H1 (cell line): ENCODE measurements around the gene NFAT5. TPM values are rescaled to one million over a fixed set of nuclear protein-coding genes. Genes with fewer than 3 reads are reported as not detected.

Experiments
- CTCF ChIA-PET: fragments of 300-600 bp; sonication (Branson Sonifier 250); formaldehyde crosslinking; loops from one replicate; lab custom pipeline; 2021; ENCODE audit not compliant: partially characterized antibody; lab: Charles Lee
- POLR2A ChIA-PET: fragments of 300-600 bp; sonication (Branson Sonifier 250); formaldehyde crosslinking; loops from one replicate; lab custom pipeline; 2021; ENCODE audit warnings: inconsistent platforms; ENCODE audit not compliant: partially characterized antibody; lab: Charles Lee
- DNase-seq, 2 experiments: peaks; one replicate each; pipeline versions ENCODE4 v3.0.0 to v3.0.0-alpha.2; 2010 to 2022; ENCODE audit warnings: low spot score in 2 of 2, low read depth in 1 of 2, mixed read lengths in 1 of 2
- FAIRE-seq: peaks from 2 replicates; lab custom pipeline; 2011; peaks lifted over from hg19 to GRCh38; lab: Jason Lieb, UNC
- H2AFZ ChIP-seq: 2 replicates; pipeline ENCODE4 v1.8.1; 2012; ENCODE audit warnings: low read length, inconsistent platforms
- H2AK5ac ChIP-seq: 2 replicates; pipeline ENCODE4 v1.6.1; 2013; ENCODE audit warnings: low read depth, low read length
- H2BK120ac ChIP-seq: replicated peaks from 2 replicates; pipeline ENCODE3; 2013; ENCODE audit warnings: low read depth, low read length, inconsistent platforms
- H2BK12ac ChIP-seq: 2 replicates; pipeline ENCODE4 v1.6.1; 2013; ENCODE audit warnings: low read depth, low read length
- H2BK15ac ChIP-seq: 2 replicates; pipeline ENCODE4 v1.6.1; 2013; ENCODE audit warnings: low read length
- H2BK20ac ChIP-seq: 2 replicates; pipeline ENCODE4 v1.6.1; 2013; ENCODE audit warnings: low read length
- H2BK5ac ChIP-seq: 2 replicates; pipeline ENCODE4 v1.6.1; 2013; ENCODE audit warnings: low read depth, low read length
- H3K14ac ChIP-seq: 2 replicates; pipeline ENCODE4 v1.6.1; 2013; ENCODE audit warnings: inconsistent platforms; ENCODE audit not compliant: insufficient read length
- H3K18ac ChIP-seq: 2 replicates; pipeline ENCODE4 v1.6.1; 2013; ENCODE audit warnings: low read length; ENCODE audit errors: extremely low read depth
- H3K23ac ChIP-seq: 2 replicates; pipeline ENCODE4 v1.6.1; 2013; ENCODE audit warnings: inconsistent platforms; ENCODE audit not compliant: insufficient read length
- H3K23me2 ChIP-seq: 2 replicates; pipeline ENCODE4 v1.6.1; 2013; ENCODE audit warnings: low read depth, low read length
- H3K27ac ChIP-seq: 2 replicates; pipeline ENCODE4 v1.6.1; 2011; ENCODE audit warnings: low read depth, low read length, inconsistent platforms
- H3K27me3 ChIP-seq, 4 experiments: replicated peaks in 1 of 4; 1 replicate in 1 of 4; 2 replicates in 3 of 4; pipeline versions ENCODE4 v1.6.1 to v1.8.1; 2011 to 2013; ENCODE audit warnings: low read length in 3 of 4, mild to moderate bottlenecking in 3 of 4, inconsistent platforms in 2 of 4, mixed read lengths in 2 of 4, moderate library complexity in 1 of 4; ENCODE audit not compliant: control insufficient read depth in 3 of 4, insufficient read depth in 3 of 4; ENCODE audit errors: extremely low read depth in 1 of 4
- H3K36me3 ChIP-seq, 4 experiments: 2 replicates each; pipeline versions ENCODE4 v1.6.1 to v1.8.1; 2011 to 2013; ENCODE audit warnings: mild to moderate bottlenecking in 4 of 4, low read length in 3 of 4, moderate library complexity in 2 of 4, control low read depth in 1 of 4, inconsistent platforms in 1 of 4; ENCODE audit not compliant: insufficient read depth in 4 of 4, control insufficient read depth in 2 of 4
- H3K4ac ChIP-seq: replicated peaks from 2 replicates; pipeline ENCODE3; 2013; ENCODE audit warnings: low read length, low read depth, mixed read lengths, inconsistent platforms; ENCODE audit not compliant: insufficient read length
- H3K4me1 ChIP-seq, 4 experiments: replicated peaks in 1 of 4; 1 replicate in 1 of 4; 2 replicates in 3 of 4; pipeline versions ENCODE4 v1.6.1 to v1.8.1; 2011 to 2013; ENCODE audit warnings: low read length in 3 of 4, inconsistent platforms in 2 of 4, mixed read lengths in 1 of 4; ENCODE audit not compliant: insufficient read depth in 4 of 4, control insufficient read depth in 3 of 4
- H3K4me2 ChIP-seq, 2 experiments: 2 replicates each; pipeline versions ENCODE4 v1.6.1 to v1.8.1; 2011 to 2013; ENCODE audit warnings: low read depth in 2 of 2, low read length in 2 of 2, control low read depth in 1 of 2, inconsistent platforms in 1 of 2, mild to moderate bottlenecking in 1 of 2; ENCODE audit not compliant: insufficient read depth in 1 of 2
- H3K4me3 ChIP-seq, 4 experiments: fragments of 200-600, 300-600 bp in 1 of 4; sonication (generic), shearing (Covaris generic), sonication (Bioruptor Twin) in 1 of 4; 2 replicates each; pipeline versions ENCODE4 v1.5.1 to v1.8.1; 2011 to 2016; ENCODE audit warnings: low read length in 4 of 4, low read depth in 3 of 4, control low read depth in 2 of 4, inconsistent platforms in 2 of 4, mild to moderate bottlenecking in 2 of 4, mixed read lengths in 1 of 4, moderate library complexity in 1 of 4; ENCODE audit not compliant: insufficient read depth in 2 of 4; ENCODE audit errors: extremely low read depth in 1 of 4
- H3K56ac ChIP-seq: replicated peaks from 2 replicates; pipeline ENCODE3; 2013; ENCODE audit warnings: low read depth, mild to moderate bottlenecking, mixed read lengths, low read length, inconsistent platforms; ENCODE audit not compliant: insufficient read length
- H3K79me1 ChIP-seq: 2 replicates; pipeline ENCODE4 v1.6.1; 2013; ENCODE audit warnings: low read depth, low read length, control low read depth
- H3K79me2 ChIP-seq, 2 experiments: 2 replicates each; pipeline versions ENCODE4 v1.6.1 to v1.8.1; 2012 to 2013; ENCODE audit warnings: low read length in 2 of 2, mild to moderate bottlenecking in 2 of 2, inconsistent platforms in 1 of 2; ENCODE audit not compliant: insufficient read depth in 2 of 2, control insufficient read depth in 1 of 2
- H3K9ac ChIP-seq, 4 experiments: replicated peaks in 1 of 4; 1 replicate in 1 of 4; 2 replicates in 3 of 4; pipeline versions ENCODE4 v1.6.1 to v1.8.1; 2011 to 2013; ENCODE audit warnings: low read depth in 3 of 4, low read length in 3 of 4, control low read depth in 2 of 4, mild to moderate bottlenecking in 2 of 4, moderate library complexity in 2 of 4, inconsistent platforms in 1 of 4; ENCODE audit errors: extremely low read depth in 1 of 4
- H3K9me3 ChIP-seq, 2 experiments: 2 replicates each; pipeline versions ENCODE4 v1.6.1 to v1.8.1; 2012 to 2013; ENCODE audit warnings: mild to moderate bottlenecking in 2 of 2, moderate library complexity in 2 of 2, control low read depth in 1 of 2, inconsistent platforms in 1 of 2, low read depth in 1 of 2, low read length in 1 of 2, mixed read lengths in 1 of 2; ENCODE audit not compliant: insufficient read depth in 2 of 2
- H4K20me1 ChIP-seq, 2 experiments: replicated peaks in 1 of 2; 2 replicates each; pipeline versions ENCODE3 to v1.8.1; 2011 to 2013; ENCODE audit warnings: inconsistent platforms in 2 of 2, low read length in 2 of 2, mild to moderate bottlenecking in 1 of 2; ENCODE audit not compliant: insufficient read depth in 2 of 2, control insufficient read depth in 1 of 2
- H4K5ac ChIP-seq: 2 replicates; pipeline ENCODE4 v1.6.1; 2013; ENCODE audit warnings: low read length, low read depth, mixed read lengths, inconsistent platforms; ENCODE audit not compliant: insufficient read length
- H4K8ac ChIP-seq: 2 replicates; pipeline ENCODE4 v1.8.0; 2013; ENCODE audit warnings: mild to moderate bottlenecking, moderate library complexity, low read length, inconsistent platforms; ENCODE audit not compliant: insufficient read depth; ENCODE audit errors: extremely low read depth
- H4K91ac ChIP-seq: replicated peaks from 2 replicates; pipeline ENCODE3; 2013; ENCODE audit warnings: low read length, mixed read lengths, inconsistent platforms; ENCODE audit not compliant: insufficient read length
- BCL11A ChIP-seq, 2 experiments: IDR thresholded peaks; one replicate each; pipeline ENCODE4 v1.6.1; 2011; ENCODE audit warnings: low read depth in 2 of 2, low read length in 2 of 2, mild to moderate bottlenecking in 2 of 2
- KDM1A ChIP-seq: fragments of 200-600, 300-600 bp; sonication (generic); IDR thresholded peaks from 2 replicates; pipeline ENCODE4 v1.7.1; 2016; ENCODE audit warnings: mild to moderate bottlenecking, low read length, borderline replicate concordance
- KDM4A ChIP-seq: IDR thresholded peaks from one replicate; pipeline ENCODE4 v1.7.1; 2012; ENCODE audit warnings: low read depth, mild to moderate bottlenecking, moderate library complexity, low read length, inconsistent platforms; ENCODE audit not compliant: severe bottlenecking
- RBBP5 ChIP-seq: IDR thresholded peaks from 2 replicates; pipeline ENCODE4 v1.7.1; 2012; ENCODE audit warnings: low read depth, mild to moderate bottlenecking, inconsistent platforms, low read length, moderate library complexity, borderline replicate concordance
- YY1 ChIP-seq: IDR thresholded peaks from 2 replicates; pipeline ENCODE4 v1.6.1; 2011; ENCODE audit warnings: low read depth, mild to moderate bottlenecking, low read length
- polyA plus RNA-seq, 7 experiments: library from polyadenylated mRNA; depleted of rRNA in 3 of 7; stranded (reverse) in 5 of 7; unstranded in 2 of 7; fragments of >200 nt in 5 of 7; fragments of 200-250 nt in 2 of 7; gene quantifications; 1 replicate in 5 of 7; 2 replicates in 1 of 7; 4 replicates in 1 of 7; pipeline versions ENCODE4 v1.2.1 to v1.2.3, GENCODE V29; 2011 to 2013; ENCODE audit warnings: missing spikeins in 2 of 7, mixed read lengths in 2 of 7
- total RNA-seq: library from RNA; stranded (reverse); fragmentation: NEBNext Ultra II Directional; extraction: Animal tissue kit (Norgen Biotek cat#: 25700); gene quantifications from 2 replicates; pipeline ENCODE4 v1.2.1, GENCODE V29; 2021

The NFAT5 gene
- total and polyA plus RNA-seq, 2 of the 8 experiments (the other 6 are each of a cell fraction or from before 2014, with no cell fraction given): 8.9 to 29.0 TPM

GRCh38 chr16:69680358-69680757 is 114.6 kb downstream of the NFAT5 start:
- H3K4me2 ChIP-seq: no peak overlapping the region
- H3K18ac ChIP-seq: no peak overlapping the region
- no peak overlapping the region for H2BK15ac ChIP-seq
- H3K79me1 ChIP-seq: no peaks in the 10 kb centered on the region
- H3K4ac ChIP-seq: no peak overlapping the region
- H3K79me2 ChIP-seq: no peaks in the 10 kb centered on the region
- H4K5ac ChIP-seq: no peak overlapping the region
- H3K23me2 ChIP-seq: no peaks in the 10 kb centered on the region
- no peaks in the 10 kb centered on the region for H3K27me3 ChIP-seq
- no peak overlapping the region for H4K91ac ChIP-seq
- H3K4me3 ChIP-seq: no peak overlapping the region
- no peak overlapping the region for H3K27ac ChIP-seq
- H3K36me3 ChIP-seq: peaks cover 0 to 11% (median 6%) of the 10 kb centered on the region in 4 experiments; a peak in 5 of 8 replicates
- no peaks in the 10 kb centered on the region for H3K4me1 ChIP-seq
- H2AK5ac ChIP-seq: no peak overlapping the region
- no peak overlapping the region for H4K8ac ChIP-seq
- no peak overlapping the region for H2BK120ac ChIP-seq
- DNase-seq: no peak
- no peak overlapping the region for H3K14ac ChIP-seq
- no peak for TF ChIP-seq YY1
- no peak for TF ChIP-seq KDM4A
- TF ChIP-seq RBBP5: no peak
- TF ChIP-seq BCL11A (IDR thresholded peaks at IDR 0.05; ENCODE audit: low read depth in 2 of 2, low read length in 2 of 2): no peak
- TF ChIP-seq KDM1A: no peak
- no peak overlapping the region for H3K23ac ChIP-seq
- H2BK5ac ChIP-seq: no peak overlapping the region
- no peak overlapping the region for H2BK12ac ChIP-seq
- H3K9ac ChIP-seq: no peak overlapping the region
- FAIRE-seq: no peak
- H3K56ac ChIP-seq: no peak overlapping the region
- no peaks in the 10 kb centered on the region for H4K20me1 ChIP-seq
- POLR2A ChIA-PET: no interaction called here
- no peak overlapping the region for H2AFZ ChIP-seq
- CTCF ChIA-PET: interaction anchor here (0.6 kb wide), 1 partner anchor 37 kb away, joined by 3 read pairs; no protein-coding TSS in a partner anchor
- no peaks in the 10 kb centered on the region for H3K9me3 ChIP-seq
- H2BK20ac ChIP-seq: no peak overlapping the region
